GM12878 (cell line): ENCODE results near the gene NLE1. TPM values are rescaled to one million over a fixed set of nuclear protein-coding genes. Genes with fewer than 3 reads are reported as not detected.

Experiments used
- ATAC-seq: fragments of 200-7000 bp; cut with Tn5 transposase; 3 replicates; pipeline ENCODE4 v1.9.1; 2020; ENCODE audit warnings: mild to moderate bottlenecking, moderate library complexity
- BruUV-seq: library from RNA; stranded (reverse); fragments of 400-500 nt; replicated peaks from 2 replicates; lab custom pipeline; 2021; lab: Mats Ljungman, UMichigan
- CTCF ChIA-PET: fragments of 300-600 bp; sonication (Branson Sonifier 250); formaldehyde crosslinking; extraction: SDS; loops from one replicate; lab custom pipeline; 2021; ENCODE audit warnings: inconsistent platforms; lab: Yijun Ruan, JAX
- POLR2A ChIA-PET: fragments of 350-600 bp; formaldehyde crosslinking; extraction: SDS; loops from one replicate; lab custom pipeline; 2021; ENCODE audit warnings: inconsistent platforms; lab: Charles Lee
- RAD21 ChIA-PET: fragments of 300-600 bp; sonication (Branson Sonifier 250); formaldehyde crosslinking; loops from one replicate; lab custom pipeline; 2023; ENCODE audit warnings: antibody characterized with exemption; ENCODE audit not compliant: unreplicated experiment; lab: Charles Lee
- SMC1A ChIA-PET: fragments of 300-600 bp; sonication (Branson Sonifier 250); formaldehyde crosslinking; loops from one replicate; lab custom pipeline; 2023; ENCODE audit not compliant: unreplicated experiment, uncharacterized antibody; lab: Charles Lee
- DNase-seq: peaks from one replicate; pipeline ENCODE4 v3.0.0-alpha.2; 2011; ENCODE audit warnings: low read depth, low spot score
- FAIRE-seq: peaks from 3 replicates; lab custom pipeline; 2011; peaks lifted over from hg19 to GRCh38; lab: Jason Lieb, UNC
- H2AFZ ChIP-seq: 2 replicates; pipeline ENCODE4 v1.6.0; 2011; ENCODE audit warnings: low read depth, low read length, control low read depth; ENCODE audit not compliant: control insufficient read depth
- H3K27ac ChIP-seq: 2 replicates; pipeline ENCODE4 v1.5.1; 2011; ENCODE audit warnings: control low read depth; ENCODE audit not compliant: control insufficient read depth, insufficient read depth
- H3K27me3 ChIP-seq, 2 experiments: replicated peaks in 1 of 2; 2 replicates each; pipeline versions ENCODE4 v1.6.0 to v1.6.1; 2011; ENCODE audit warnings: low read length in 1 of 2; ENCODE audit not compliant: control insufficient read depth in 2 of 2, insufficient read depth in 2 of 2
- H3K36me3 ChIP-seq, 2 experiments: 2 replicates each; pipeline ENCODE4 v1.5.1; 2011; ENCODE audit warnings: low read length in 1 of 2; ENCODE audit not compliant: control insufficient read depth in 2 of 2, insufficient read depth in 2 of 2
- H3K4me1 ChIP-seq: 2 replicates; pipeline ENCODE4 v1.6.1; 2011; ENCODE audit warnings: mild to moderate bottlenecking, low read length, moderate library complexity, mixed read lengths; ENCODE audit not compliant: control insufficient read depth, insufficient read depth
- H3K4me2 ChIP-seq: 2 replicates; pipeline ENCODE4 v1.6.0; 2011; ENCODE audit warnings: control low read depth; ENCODE audit not compliant: control insufficient read depth, insufficient read depth
- H3K4me3 ChIP-seq: fragments of 200-600 bp; sonication (generic); 2 replicates; pipeline ENCODE4 v1.5.1; 2016
- H3K79me2 ChIP-seq: 2 replicates; pipeline ENCODE4 v1.6.0; 2011; ENCODE audit warnings: low read length; ENCODE audit not compliant: control insufficient read depth, insufficient read depth
- H3K9ac ChIP-seq: 2 replicates; pipeline ENCODE4 v1.8.0; 2011; ENCODE audit warnings: low read length, control low read depth, mixed read lengths; ENCODE audit not compliant: control insufficient read depth, insufficient read depth
- H3K9me3 ChIP-seq: replicated peaks from 3 replicates; pipeline ENCODE4 v1.5.1; 2011; ENCODE audit warnings: mild to moderate bottlenecking, low read length; ENCODE audit not compliant: control insufficient read depth, insufficient read depth
- H4K20me1 ChIP-seq: 2 replicates; pipeline ENCODE4 v1.6.0; 2011; ENCODE audit not compliant: control insufficient read depth, insufficient read depth
- ATF7 ChIP-seq: fragments of 450-650 bp; IDR thresholded peaks from 2 replicates; pipeline ENCODE4 v1.6.1; 2016; ENCODE audit warnings: low read depth, mild to moderate bottlenecking
- BMI1 ChIP-seq: fragments of 450-650 bp; IDR thresholded peaks from 2 replicates; pipeline ENCODE4 v1.6.1; 2016; ENCODE audit warnings: mild to moderate bottlenecking, moderate library complexity, borderline replicate concordance
- CHD1 ChIP-seq: IDR thresholded peaks from 2 replicates; pipeline ENCODE4 v1.6.1; 2012; ENCODE audit warnings: low read depth, low read length, improper control_type of control experiment
- DPF2 ChIP-seq: fragments of 450-650 bp; IDR thresholded peaks from 2 replicates; pipeline ENCODE4 v1.6.1; 2017; ENCODE audit warnings: mild to moderate bottlenecking
- EED ChIP-seq: sonication (generic); IDR thresholded peaks from 2 replicates; pipeline ENCODE4 v1.6.1; 2016; ENCODE audit warnings: antibody characterized with exemption, low read depth
- EZH2 ChIP-seq: IDR thresholded peaks from 2 replicates; pipeline ENCODE4 v1.6.1; 2012; ENCODE audit warnings: low read depth, mild to moderate bottlenecking, control low read depth, inconsistent platforms, low read length, borderline replicate concordance; ENCODE audit not compliant: control insufficient read depth
- FOS ChIP-seq: IDR thresholded peaks from 3 replicates; pipeline ENCODE4 v1.6.1; 2011; ENCODE audit warnings: borderline replicate concordance; ENCODE audit not compliant: insufficient read length; ENCODE audit errors: extremely low read depth
- RAD21 ChIP-seq: IDR thresholded peaks from 2 replicates; pipeline ENCODE4 v1.6.1; 2011; ENCODE audit warnings: mild to moderate bottlenecking, low read depth, low read length, moderate library complexity; ENCODE audit not compliant: insufficient read depth
- RB1 ChIP-seq: fragments of 450-650 bp; formaldehyde crosslinking; IDR thresholded peaks from 2 replicates; pipeline ENCODE4 v1.6.1; 2017; ENCODE audit warnings: mild to moderate bottlenecking, borderline replicate concordance
- RFX5 ChIP-seq: IDR thresholded peaks from 2 replicates; pipeline ENCODE4 v1.6.1; 2011; ENCODE audit warnings: low read depth, low read length, improper control_type of control experiment
- SUPT20H ChIP-seq: IDR thresholded peaks from 2 replicates; pipeline ENCODE4 v1.6.1; 2011; ENCODE audit warnings: low read depth, mild to moderate bottlenecking, low read length, moderate library complexity, borderline replicate concordance; ENCODE audit not compliant: control insufficient read depth
- SUZ12 ChIP-seq: fragments of 200-600 bp; sonication (generic); IDR thresholded peaks from one replicate; pipeline ENCODE4 v1.6.1; 2018; ENCODE audit warnings: antibody characterized with exemption, mild to moderate bottlenecking; ENCODE audit not compliant: unreplicated experiment
- ZNF622 ChIP-seq: fragments of 450-650 bp; IDR thresholded peaks from 2 replicates; pipeline ENCODE4 v1.6.1; 2017; ENCODE audit warnings: mild to moderate bottlenecking, inconsistent platforms
- ZZZ3 ChIP-seq: IDR thresholded peaks from 2 replicates; pipeline ENCODE4 v1.6.1; 2011; ENCODE audit warnings: low read depth; ENCODE audit not compliant: control insufficient read depth, insufficient read length
- WGBS: methylation state at CpG from one replicate; pipeline ENCODE4 v1.1.6; 2016; ENCODE audit warnings: low lambda C conversion rate; ENCODE audit not compliant: insufficient replicate concordance, insufficient coverage; ENCODE audit errors: missing lambda C conversion rate; 5-methylcytosine and 5-hydroxymethylcytosine counted together
- in situ Hi-C: fragments of 300-500 bp; cut with MboI; formaldehyde crosslinking; loops from 9 replicates; pipeline ENCODE4 v1.14.3; 2018; ENCODE audit warnings: mixed read lengths
- intact Hi-C: fragments of 100-400 bp; cut with micrococcal nuclease; formaldehyde crosslinking; loops from one replicate; pipeline ENCODE4 v1.14.2; 2022; ENCODE audit not compliant: unreplicated experiment
- polyA plus RNA-seq, 11 experiments: library from polyadenylated mRNA; depleted of rRNA in 4 of 11; unstranded in 6 of 11; stranded (reverse) in 5 of 11; fragments of >200 nt; fragmentation: Nextera tagmentation in 4 of 11; fragmentation: Illumina TruSeq in 1 of 11; extraction: Ambion mirVana in 4 of 11; extraction: Trizol in 1 of 11; gene quantifications; 1 replicate in 1 of 11; 2 replicates in 10 of 11; pipeline versions ENCODE4 v1.2.1 to v1.2.3, GENCODE V29; 2011 to 2016; ENCODE audit warnings: inconsistent platforms in 2 of 11, missing spikeins in 2 of 11, low read depth in 1 of 11
- total RNA-seq, 4 experiments: library from RNA; depleted of rRNA in 3 of 4; stranded (reverse); fragments of >200 nt in 3 of 4; fragmentation: Illumina TruSeq in 1 of 4; extraction: Trizol in 1 of 4; gene quantifications; 2 replicates each; pipeline versions ENCODE4 v1.2.1 to v1.2.3, GENCODE V29; 2013 to 2021

NLE1 gene
- total and polyA plus RNA-seq, 10 of the 15 experiments (the other 5 are each of a cell fraction or from before 2014, with no cell fraction given): 2.4 to 33.5 (median 17.6) TPM

GRCh38 chr17:35167046-35167445 lies 24.9 kb upstream of the NLE1 start:
- ChIA-PET POLR2A (no interaction called here), RAD21 (no interaction called here), CTCF (no interaction called here), SMC1A (no interaction called here)
- no peaks in the 10 kb centered on the region for H4K20me1 ChIP-seq
- H2AFZ ChIP-seq: no peak overlapping the region
- peaks cover 1 to 5% of the 10 kb centered on the region in 2 experiments; a peak in 3 of 4 replicates for H3K27me3 ChIP-seq
- H3K9ac ChIP-seq: no peak overlapping the region
- no peak overlapping the region for H3K4me3 ChIP-seq
- no peak overlapping the region for H3K4me2 ChIP-seq
- intact Hi-C loops: no loop called here
- DNase-seq (no peak), ATAC-seq (no peak), FAIRE-seq (no peak)
- H3K9me3 ChIP-seq: no peaks in the 10 kb centered on the region
- H3K79me2 ChIP-seq: no peaks in the 10 kb centered on the region
- TF ChIP-seq DPF2: no peak
- WGBS: 50% methylated on average over 3 of the region's 3 CpGs
- BruUV-seq: no TSS peak
- no peaks in the 10 kb centered on the region for H3K4me1 ChIP-seq
- in situ Hi-C loops: loop anchor here (5.0 to 10.0 kb wide), 2 partner anchors 370 to 578 kb away; partner anchors contain the start of gene SLFN12L
- H3K27ac ChIP-seq: no peak overlapping the region
- H3K36me3 ChIP-seq: no peaks in the 10 kb centered on the region

DNA sequence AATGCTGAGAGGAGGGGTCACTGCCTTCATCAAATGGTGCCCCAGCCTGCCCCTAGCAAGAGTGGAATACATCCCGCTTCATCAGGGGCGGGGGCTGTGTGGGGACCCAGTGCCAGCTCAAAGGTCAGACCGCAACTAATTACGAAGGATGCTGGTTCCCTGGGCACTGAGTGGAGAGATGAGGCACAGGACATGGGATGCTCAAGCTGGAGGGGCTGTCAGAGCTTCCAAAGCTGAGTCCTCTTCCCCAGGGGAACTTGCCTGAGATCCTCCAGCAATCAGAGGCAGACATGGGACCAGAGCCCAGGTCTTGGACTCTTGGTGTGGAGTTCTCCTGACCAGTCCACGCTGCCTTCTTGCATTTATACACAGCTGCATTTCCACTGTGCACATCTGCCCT lies 24.4 kb upstream of the NLE1 start:
- Histone ChIP-seq H3K4me2 (no peak overlapping the region), H4K20me1 (no peaks in the 10 kb centered on the region), H3K36me3 (no peaks in the 10 kb centered on the region), H3K9ac (no peak overlapping the region), H3K27ac (no peak overlapping the region), H3K79me2 (no peaks in the 10 kb centered on the region)
- SMC1A ChIA-PET: no interaction called here
- in situ Hi-C loops: loop anchor here (5.0 to 10.0 kb wide), 2 partner anchors 371 to 578 kb away; partner anchors contain the start of gene SLFN12L
- TF ChIP-seq SUPT20H (no peak), ATF7 (no peak), EZH2 (no peak), CHD1 (no peak), RFX5 (no peak), ZZZ3 (no peak), FOS (no peak), ZNF622 (no peak), EED (no peak), SUZ12 (no peak), RB1 (no peak), RAD21 (no peak), BMI1 (no peak)
- TF ChIP-seq, all 136 proteins: peak for 0
- ChIA-PET CTCF (interaction anchor here (0.7 kb wide), 1 partner anchor 25 kb away, joined by 5 read pairs; no protein-coding TSS in a partner anchor), RAD21 (no interaction called here), POLR2A (no interaction called here)
- peaks cover 1 to 5% of the 10 kb centered on the region in 2 experiments; a peak in 3 of 4 replicates for H3K27me3 ChIP-seq
- no peaks in the 10 kb centered on the region for H3K9me3 ChIP-seq
- FAIRE-seq (no peak), ATAC-seq (no peak), DNase-seq (no peak)
- H3K4me3 ChIP-seq: no peak overlapping the region
- H2AFZ ChIP-seq: no peak overlapping the region
- WGBS: 24% methylated on average over 5 of the region's 5 CpGs
- no peaks in the 10 kb centered on the region for H3K4me1 ChIP-seq
- intact Hi-C loops: no loop called here
- BruUV-seq: no TSS peak
